K562 (cell line): Measurements from ENCODE around the gene HJV. TPM values are rescaled to one million over a fixed set of nuclear protein-coding genes. Genes with fewer than 3 reads are reported as not detected.
A peak's percentile ranks its signal among the peaks of the same experiment; 100 is the strongest.

Source experiments
- ATF7 ChIP-seq: fragments of 450-650 bp; IDR thresholded peaks from 2 replicates; pipeline ENCODE4 v1.7.1; 2014; ENCODE audit warnings: mild to moderate bottlenecking, moderate library complexity
- CBX8 ChIP-seq: fragments of 200-600 bp; sonication (generic); IDR thresholded peaks from 2 replicates; pipeline ENCODE4 v1.6.1; 2012; ENCODE audit warnings: borderline replicate concordance, mixed run types, low read depth, mild to moderate bottlenecking, moderate library complexity, mixed read lengths, low read length, control low read depth, inconsistent platforms; ENCODE audit not compliant: poor library complexity, severe bottlenecking; ENCODE audit errors: extremely low read depth
- HMGN3 ChIP-seq: IDR thresholded peaks from 2 replicates; pipeline ENCODE4 v1.6.1; 2011; ENCODE audit warnings: borderline replicate concordance, low read depth, mild to moderate bottlenecking, mixed read lengths, low read length; ENCODE audit not compliant: insufficient read length; ENCODE audit errors: extremely low read depth
- KDM2B ChIP-seq: fragments of 250-450 bp; sonication (Bioruptor Pico); IDR thresholded peaks from 2 replicates; pipeline ENCODE4 v1.8.0; 2021; ENCODE audit warnings: mild to moderate bottlenecking, moderate library complexity
- KDM5B ChIP-seq: fragments of 200-600 bp; sonication (generic); IDR thresholded peaks from 2 replicates; pipeline ENCODE4 v1.6.1; 2012; ENCODE audit warnings: low read depth, mild to moderate bottlenecking, moderate library complexity, low read length, control low read depth, inconsistent platforms; ENCODE audit not compliant: insufficient replicate concordance
- NFIC ChIP-seq: fragments of 450-650 bp; IDR thresholded peaks from 2 replicates; pipeline ENCODE4 v1.6.1; 2017; ENCODE audit warnings: mild to moderate bottlenecking, inconsistent platforms
- RBFOX2 ChIP-seq: fragments of 200-400 bp; formaldehyde crosslinking; IDR thresholded peaks from 2 replicates; pipeline ENCODE4 v1.6.1; 2017; ENCODE audit warnings: low read depth, mild to moderate bottlenecking, low read length, moderate library complexity
- SP1 ChIP-seq: sonication (generic); formaldehyde crosslinking; IDR thresholded peaks from 2 replicates; pipeline ENCODE4 v1.8.1; 2022; ENCODE audit warnings: mild to moderate bottlenecking, missing genetic modification reagents
- SPI1 ChIP-seq: IDR thresholded peaks from 2 replicates; pipeline ENCODE4 v1.6.1; 2011; ENCODE audit warnings: low read depth, low read length, control low read depth, borderline replicate concordance
- TAF9B ChIP-seq: fragments of 450-650 bp; IDR thresholded peaks from 2 replicates; pipeline ENCODE4 v1.6.1; 2018; ENCODE audit warnings: mild to moderate bottlenecking; ENCODE audit not compliant: partially characterized antibody
- ZEB2 ChIP-seq: fragments of 450-650 bp; IDR thresholded peaks from 2 replicates; pipeline ENCODE4 v1.6.1; 2016
- ZNF316 ChIP-seq: fragments of 450-650 bp; IDR thresholded peaks from 2 replicates; pipeline ENCODE4 v1.6.1; 2016
- polyA plus RNA-seq, 8 experiments: library from polyadenylated mRNA; depleted of rRNA in 4 of 8; stranded (reverse) in 5 of 8; unstranded in 3 of 8; fragments of >200 nt; fragmentation: Nextera tagmentation in 2 of 8; fragmentation: Illumina TruSeq in 1 of 8; extraction: Ambion mirVana in 2 of 8; extraction: Trizol in 1 of 8; gene quantifications; 2 replicates each; pipeline versions ENCODE4 v1.2.1 to v1.2.3, GENCODE V29; 2011 to 2014; ENCODE audit warnings: inconsistent platforms in 1 of 8, missing spikeins in 1 of 8
- total RNA-seq, 7 experiments: library from RNA; depleted of rRNA in 6 of 7; stranded (reverse); fragments of >200 nt in 6 of 7; fragmentation: Illumina TruSeq in 2 of 7; extraction: Trizol in 2 of 7; gene quantifications; 2 replicates each; pipeline versions ENCODE4 v1.2.1 to v1.2.3, GENCODE V29; 2011 to 2021; ENCODE audit warnings: low replicate concordance in 1 of 7
- TF ChIP-seq, protein P1 (sequence below): fragments of 200-600 bp; sonication (generic); IDR thresholded peaks from one replicate; pipeline ENCODE4 v1.6.1; 2012; ENCODE audit warnings: mild to moderate bottlenecking, low read depth, low read length, inconsistent platforms
- TF ChIP-seq, protein P2 (sequence below): sonication (generic); formaldehyde crosslinking; IDR thresholded peaks from 2 replicates; pipeline ENCODE4 v1.8.0; 2022; ENCODE audit warnings: mild to moderate bottlenecking, missing genetic modification reagents, borderline replicate concordance

HJV gene
- total and polyA plus RNA-seq, 9 of the 15 experiments (the other 6 are each of a cell fraction or from before 2014, with no cell fraction given), result 1.0 to 6.6 (median 2.4) TPM

DNA sequence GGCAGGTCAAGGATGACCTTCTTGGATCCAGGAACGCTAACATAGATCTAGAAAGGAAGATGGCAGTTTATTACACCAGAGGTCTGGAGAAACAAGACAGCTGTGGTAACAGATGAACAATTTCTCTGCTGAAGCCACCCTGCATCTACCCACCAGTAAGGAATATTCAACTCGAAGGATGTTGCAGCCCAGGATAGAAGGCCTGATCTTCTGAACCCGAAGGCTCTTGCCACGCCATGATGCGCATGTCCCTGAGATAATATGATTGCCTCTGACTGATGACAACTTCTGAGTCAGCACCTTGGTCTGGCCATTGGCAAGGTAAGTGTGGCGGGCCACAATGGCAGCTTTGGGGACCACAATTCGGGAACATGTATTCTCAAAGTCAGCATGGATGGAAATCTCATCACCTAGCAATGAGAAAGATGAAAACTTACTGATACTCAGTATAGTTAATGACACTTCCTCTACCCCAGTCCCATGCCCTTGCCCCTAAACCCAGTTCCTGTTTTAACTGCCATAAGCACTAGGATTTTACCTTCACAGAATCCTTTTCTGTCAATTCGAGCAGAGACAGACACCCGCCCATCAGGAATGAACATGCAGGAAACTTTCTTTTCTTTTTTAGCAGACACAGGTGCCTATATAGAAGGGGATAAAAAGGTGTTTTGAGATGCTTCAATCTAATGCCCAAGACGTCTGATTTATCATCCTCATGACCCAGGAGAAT, 27.0 kb downstream of the HJV start (continued):
- TF ChIP-seq, protein P1, sequence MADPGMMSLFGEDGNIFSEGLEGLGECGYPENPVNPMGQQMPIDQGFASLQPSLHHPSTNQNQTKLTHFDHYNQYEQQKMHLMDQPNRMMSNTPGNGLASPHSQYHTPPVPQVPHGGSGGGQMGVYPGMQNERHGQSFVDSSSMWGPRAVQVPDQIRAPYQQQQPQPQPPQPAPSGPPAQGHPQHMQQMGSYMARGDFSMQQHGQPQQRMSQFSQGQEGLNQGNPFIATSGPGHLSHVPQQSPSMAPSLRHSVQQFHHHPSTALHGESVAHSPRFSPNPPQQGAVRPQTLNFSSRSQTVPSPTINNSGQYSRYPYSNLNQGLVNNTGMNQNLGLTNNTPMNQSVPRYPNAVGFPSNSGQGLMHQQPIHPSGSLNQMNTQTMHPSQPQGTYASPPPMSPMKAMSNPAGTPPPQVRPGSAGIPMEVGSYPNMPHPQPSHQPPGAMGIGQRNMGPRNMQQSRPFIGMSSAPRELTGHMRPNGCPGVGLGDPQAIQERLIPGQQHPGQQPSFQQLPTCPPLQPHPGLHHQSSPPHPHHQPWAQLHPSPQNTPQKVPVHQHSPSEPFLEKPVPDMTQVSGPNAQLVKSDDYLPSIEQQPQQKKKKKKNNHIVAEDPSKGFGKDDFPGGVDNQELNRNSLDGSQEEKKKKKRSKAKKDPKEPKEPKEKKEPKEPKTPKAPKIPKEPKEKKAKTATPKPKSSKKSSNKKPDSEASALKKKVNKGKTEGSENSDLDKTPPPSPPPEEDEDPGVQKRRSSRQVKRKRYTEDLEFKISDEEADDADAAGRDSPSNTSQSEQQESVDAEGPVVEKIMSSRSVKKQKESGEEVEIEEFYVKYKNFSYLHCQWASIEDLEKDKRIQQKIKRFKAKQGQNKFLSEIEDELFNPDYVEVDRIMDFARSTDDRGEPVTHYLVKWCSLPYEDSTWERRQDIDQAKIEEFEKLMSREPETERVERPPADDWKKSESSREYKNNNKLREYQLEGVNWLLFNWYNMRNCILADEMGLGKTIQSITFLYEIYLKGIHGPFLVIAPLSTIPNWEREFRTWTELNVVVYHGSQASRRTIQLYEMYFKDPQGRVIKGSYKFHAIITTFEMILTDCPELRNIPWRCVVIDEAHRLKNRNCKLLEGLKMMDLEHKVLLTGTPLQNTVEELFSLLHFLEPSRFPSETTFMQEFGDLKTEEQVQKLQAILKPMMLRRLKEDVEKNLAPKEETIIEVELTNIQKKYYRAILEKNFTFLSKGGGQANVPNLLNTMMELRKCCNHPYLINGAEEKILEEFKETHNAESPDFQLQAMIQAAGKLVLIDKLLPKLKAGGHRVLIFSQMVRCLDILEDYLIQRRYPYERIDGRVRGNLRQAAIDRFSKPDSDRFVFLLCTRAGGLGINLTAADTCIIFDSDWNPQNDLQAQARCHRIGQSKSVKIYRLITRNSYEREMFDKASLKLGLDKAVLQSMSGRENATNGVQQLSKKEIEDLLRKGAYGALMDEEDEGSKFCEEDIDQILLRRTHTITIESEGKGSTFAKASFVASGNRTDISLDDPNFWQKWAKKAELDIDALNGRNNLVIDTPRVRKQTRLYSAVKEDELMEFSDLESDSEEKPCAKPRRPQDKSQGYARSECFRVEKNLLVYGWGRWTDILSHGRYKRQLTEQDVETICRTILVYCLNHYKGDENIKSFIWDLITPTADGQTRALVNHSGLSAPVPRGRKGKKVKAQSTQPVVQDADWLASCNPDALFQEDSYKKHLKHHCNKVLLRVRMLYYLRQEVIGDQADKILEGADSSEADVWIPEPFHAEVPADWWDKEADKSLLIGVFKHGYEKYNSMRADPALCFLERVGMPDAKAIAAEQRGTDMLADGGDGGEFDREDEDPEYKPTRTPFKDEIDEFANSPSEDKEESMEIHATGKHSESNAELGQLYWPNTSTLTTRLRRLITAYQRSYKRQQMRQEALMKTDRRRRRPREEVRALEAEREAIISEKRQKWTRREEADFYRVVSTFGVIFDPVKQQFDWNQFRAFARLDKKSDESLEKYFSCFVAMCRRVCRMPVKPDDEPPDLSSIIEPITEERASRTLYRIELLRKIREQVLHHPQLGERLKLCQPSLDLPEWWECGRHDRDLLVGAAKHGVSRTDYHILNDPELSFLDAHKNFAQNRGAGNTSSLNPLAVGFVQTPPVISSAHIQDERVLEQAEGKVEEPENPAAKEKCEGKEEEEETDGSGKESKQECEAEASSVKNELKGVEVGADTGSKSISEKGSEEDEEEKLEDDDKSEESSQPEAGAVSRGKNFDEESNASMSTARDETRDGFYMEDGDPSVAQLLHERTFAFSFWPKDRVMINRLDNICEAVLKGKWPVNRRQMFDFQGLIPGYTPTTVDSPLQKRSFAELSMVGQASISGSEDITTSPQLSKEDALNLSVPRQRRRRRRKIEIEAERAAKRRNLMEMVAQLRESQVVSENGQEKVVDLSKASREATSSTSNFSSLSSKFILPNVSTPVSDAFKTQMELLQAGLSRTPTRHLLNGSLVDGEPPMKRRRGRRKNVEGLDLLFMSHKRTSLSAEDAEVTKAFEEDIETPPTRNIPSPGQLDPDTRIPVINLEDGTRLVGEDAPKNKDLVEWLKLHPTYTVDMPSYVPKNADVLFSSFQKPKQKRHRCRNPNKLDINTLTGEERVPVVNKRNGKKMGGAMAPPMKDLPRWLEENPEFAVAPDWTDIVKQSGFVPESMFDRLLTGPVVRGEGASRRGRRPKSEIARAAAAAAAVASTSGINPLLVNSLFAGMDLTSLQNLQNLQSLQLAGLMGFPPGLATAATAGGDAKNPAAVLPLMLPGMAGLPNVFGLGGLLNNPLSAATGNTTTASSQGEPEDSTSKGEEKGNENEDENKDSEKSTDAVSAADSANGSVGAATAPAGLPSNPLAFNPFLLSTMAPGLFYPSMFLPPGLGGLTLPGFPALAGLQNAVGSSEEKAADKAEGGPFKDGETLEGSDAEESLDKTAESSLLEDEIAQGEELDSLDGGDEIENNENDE, result peak; percentile 5
- no peak for TF ChIP-seq CBX8
- peak; percentile 80 for TF ChIP-seq RBFOX2
- TF ChIP-seq SPI1, result peak; percentile 73; the same call in 1 of the 2 replicates
- TF ChIP-seq HMGN3, result peak; percentile 39
- TF ChIP-seq ATF7, result peak; percentile 23; the same call in 1 of the 2 replicates
- peak; percentile 51 for TF ChIP-seq KDM5B
- peak; percentile 92 for TF ChIP-seq ZNF316
- TF ChIP-seq TAF9B, result no peak
- no peak for TF ChIP-seq SP1 (CRISPR knock-in tag)
- no peak for TF ChIP-seq KDM2B
- peak; percentile 26 for TF ChIP-seq NFIC
- TF ChIP-seq, protein P2, sequence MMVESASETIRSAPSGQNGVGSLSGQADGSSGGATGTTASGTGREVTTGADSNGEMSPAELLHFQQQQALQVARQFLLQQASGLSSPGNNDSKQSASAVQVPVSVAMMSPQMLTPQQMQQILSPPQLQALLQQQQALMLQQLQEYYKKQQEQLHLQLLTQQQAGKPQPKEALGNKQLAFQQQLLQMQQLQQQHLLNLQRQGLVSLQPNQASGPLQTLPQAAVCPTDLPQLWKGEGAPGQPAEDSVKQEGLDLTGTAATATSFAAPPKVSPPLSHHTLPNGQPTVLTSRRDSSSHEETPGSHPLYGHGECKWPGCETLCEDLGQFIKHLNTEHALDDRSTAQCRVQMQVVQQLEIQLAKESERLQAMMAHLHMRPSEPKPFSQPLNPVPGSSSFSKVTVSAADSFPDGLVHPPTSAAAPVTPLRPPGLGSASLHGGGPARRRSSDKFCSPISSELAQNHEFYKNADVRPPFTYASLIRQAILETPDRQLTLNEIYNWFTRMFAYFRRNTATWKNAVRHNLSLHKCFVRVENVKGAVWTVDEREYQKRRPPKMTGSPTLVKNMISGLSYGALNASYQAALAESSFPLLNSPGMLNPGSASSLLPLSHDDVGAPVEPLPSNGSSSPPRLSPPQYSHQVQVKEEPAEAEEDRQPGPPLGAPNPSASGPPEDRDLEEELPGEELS (CRISPR knock-in tag), result no peak
- TF ChIP-seq ZEB2, result no peak
- TF ChIP-seq, all 486 proteins: peak for 75
